Left colon (tissue), 2 donors: Measurements from ENCODE around the gene ARHGAP42. TPM values are rescaled to one million over a fixed set of nuclear protein-coding genes. Genes with fewer than 3 reads are reported as not detected.

Experiments
- ATAC-seq: fragments of 200-7000 bp; cut with Tn5 transposase; one replicate; pipeline ENCODE4 v1.9.1; 2020; ENCODE audit warnings: mild to moderate bottlenecking, moderate library complexity
- DNase-seq, 2 donors: peaks; one replicate each; pipeline ENCODE4 v3.0.0-alpha.2; 2020
- intact Hi-C, 2 donors: fragments of 100-400 bp; cut with DNase I in 1 of 2; cut with micrococcal nuclease in 1 of 2; formaldehyde crosslinking; loops; one replicate each; pipeline versions ENCODE4 v1.11.2 to v1.14.0; 2022; cut with DNase I, micrococcal nuclease
- total RNA-seq, 2 donors: library from RNA; stranded (reverse); fragmentation: NEBNext Ultra II Directional; extraction: Animal tissue kit (Norgen Biotek cat#: 25700); gene quantifications; one replicate each; pipeline ENCODE4 v1.2.1, GENCODE V29; 2021
- donor health status: DM: no; HTN: no; CAD: no.
- donor health status: DM: yes; HTN: yes; CAD: no.

The ARHGAP42 gene
- total RNA-seq, 2 donors from 2014 or later = 29.0 to 44.8 TPM

DNA sequence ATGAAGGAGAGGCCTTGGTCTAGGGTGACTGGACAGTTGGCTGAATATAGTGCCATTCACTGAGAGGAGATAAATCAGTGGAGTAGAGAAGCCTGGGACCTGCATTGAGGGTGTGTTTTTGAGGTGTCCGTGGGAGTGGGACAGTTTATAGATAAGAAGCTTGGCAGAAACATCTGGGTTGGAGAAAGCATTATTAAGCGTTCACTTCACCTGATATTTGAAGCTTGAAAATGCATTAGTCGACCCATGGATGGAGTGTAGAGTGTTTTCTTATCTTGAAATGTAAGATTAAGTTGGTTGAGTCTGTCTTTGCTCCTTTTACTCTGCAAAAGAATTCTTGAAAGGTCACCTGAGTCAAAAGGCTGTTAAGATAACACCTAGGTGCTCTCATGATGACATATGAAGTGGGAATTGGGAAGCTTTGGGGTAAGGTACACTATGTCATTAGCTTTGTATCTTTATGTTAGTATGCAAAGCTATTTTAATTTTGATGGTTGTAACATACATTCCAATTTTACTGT lies 160.7 kb downstream of the ARHGAP42 start:
- ATAC-seq (no peak), DNase-seq (no peak)
- intact Hi-C loops = no loop called here

DNA sequence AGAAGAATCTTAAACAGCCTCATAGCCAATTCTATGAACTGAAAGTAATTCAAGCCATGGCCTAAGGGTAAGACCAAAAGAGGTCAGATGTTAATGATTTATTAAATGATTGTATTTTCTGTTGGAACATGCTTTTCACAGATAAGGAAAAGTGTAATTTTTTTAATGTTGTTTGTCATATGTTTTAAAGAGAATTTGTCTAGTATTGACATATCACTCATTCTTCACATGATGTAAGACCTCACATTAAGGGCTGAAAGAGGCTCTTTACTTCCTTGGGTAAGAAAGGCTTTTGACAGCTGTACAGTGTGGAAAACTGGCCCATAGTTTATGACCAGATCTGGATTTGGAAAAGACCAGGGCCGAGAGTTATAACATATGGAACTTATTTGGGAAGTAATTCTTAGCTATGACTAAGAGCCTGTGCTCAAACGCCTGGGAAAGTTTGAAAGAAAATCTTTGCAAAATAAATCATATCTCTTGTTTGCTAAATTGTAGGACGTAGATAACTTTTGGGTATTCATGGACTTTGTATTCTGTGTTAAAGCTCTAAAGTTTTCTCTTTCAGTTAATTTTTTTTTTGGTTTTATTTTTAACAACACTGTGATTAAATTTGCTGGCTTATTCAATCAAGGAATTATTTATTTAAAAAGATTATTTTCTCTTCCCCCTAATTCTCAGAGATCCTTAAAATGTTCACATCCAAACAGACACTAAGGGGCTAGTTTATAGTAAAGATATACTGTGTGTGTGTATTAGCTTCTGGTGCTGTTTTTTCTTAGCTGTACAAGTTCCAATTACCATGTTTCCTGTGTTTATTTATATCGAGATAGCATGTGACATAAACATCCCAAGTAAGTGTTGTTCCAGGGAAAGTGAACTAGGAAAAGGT lies 162.2 kb downstream of the ARHGAP42 start:
- DNase-seq = no peak
- intact Hi-C loops = no loop called here
- no peak for ATAC-seq

DNA sequence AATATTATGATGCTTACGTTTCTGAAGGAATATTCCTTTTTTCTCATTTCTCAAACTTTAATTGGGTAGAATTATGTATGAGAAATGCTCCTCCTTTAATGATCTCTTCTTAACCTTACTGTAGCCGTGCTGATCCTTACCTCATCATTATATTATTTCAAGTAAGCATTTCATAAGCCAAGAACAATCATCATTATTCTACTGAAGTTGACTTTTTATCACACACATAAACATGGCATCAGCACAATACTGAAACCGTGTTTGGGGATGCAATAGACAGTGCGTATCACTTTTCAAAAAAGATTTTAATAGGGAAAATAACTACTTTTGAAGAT lies 162.8 kb downstream of the ARHGAP42 start:
- intact Hi-C loops = loop anchor here in 1 of 2 donors (10.0 kb wide), 1 partner anchor 165 kb away; the partner anchor contains the start of gene ARHGAP42
- ATAC-seq (no peak), DNase-seq (no peak)

- no peak for DNase-seq
- no peak for ATAC-seq
- intact Hi-C loops = loop anchor here in 1 of 2 donors (10.0 kb wide), 1 partner anchor 166 kb away; the partner anchor contains the start of gene ARHGAP42
Measured at GRCh38 chr11:100851147-100851546, 164.1 kb downstream of the ARHGAP42 start.

DNA sequence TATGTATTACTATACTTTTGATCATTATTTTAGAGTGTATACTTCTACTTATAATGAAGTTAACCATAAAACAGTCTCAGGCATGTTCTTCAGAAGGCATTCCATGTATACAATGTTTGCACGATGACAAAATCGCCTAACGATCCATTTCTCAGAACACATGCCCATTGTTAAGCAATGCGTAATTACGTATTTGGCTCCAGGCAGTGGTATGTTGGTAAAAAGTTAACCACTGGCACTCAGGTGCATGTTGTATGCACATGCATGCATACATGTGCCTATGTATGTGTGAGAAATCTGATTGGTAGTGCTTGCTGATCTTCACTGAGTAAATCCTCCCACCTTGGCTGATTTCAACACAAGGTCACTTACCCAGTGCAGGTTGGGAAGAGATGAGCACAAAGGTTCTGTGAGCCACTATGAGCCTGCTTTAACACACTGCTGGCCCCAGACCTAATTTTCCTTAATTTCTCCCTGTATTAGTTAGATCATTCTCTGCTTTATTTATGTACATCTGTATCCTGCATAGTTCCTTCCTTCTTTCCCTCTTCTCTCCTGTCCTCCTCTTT lies 164.6 kb downstream of the ARHGAP42 start:
- ATAC-seq = no peak
- DNase-seq = no peak
- intact Hi-C loops = loop anchor here in 1 of 2 donors (10.0 kb wide), 1 partner anchor 167 kb away; the partner anchor contains the start of gene ARHGAP42

DNA sequence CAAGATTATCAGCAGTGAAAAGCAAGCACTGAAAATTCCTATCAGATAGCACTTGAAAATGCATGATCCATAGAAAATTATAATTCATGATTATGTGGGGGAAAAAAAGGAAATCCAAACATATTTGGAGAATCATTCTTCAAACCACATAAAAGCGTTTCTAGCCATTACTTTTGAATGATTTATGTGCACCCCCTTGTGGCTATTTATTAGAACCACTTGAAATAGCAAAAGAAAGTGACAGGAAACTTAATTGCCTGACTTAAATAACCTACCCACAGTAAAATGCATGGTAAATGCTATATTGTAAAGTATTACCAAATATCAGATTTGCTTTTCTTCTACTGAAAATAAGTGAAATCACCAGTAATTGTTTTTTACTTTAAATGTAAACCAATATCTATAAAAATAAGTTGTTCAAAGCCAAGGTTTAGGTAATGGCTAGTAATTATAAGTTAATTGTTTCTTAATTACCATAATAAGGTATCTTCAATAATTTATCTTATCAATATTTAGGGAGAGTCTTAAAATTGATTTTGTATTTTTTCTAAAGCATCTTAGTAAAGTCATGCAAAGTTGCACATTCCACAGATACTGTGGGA lies 168.5 kb downstream of the ARHGAP42 start:
- DNase-seq (no peak), ATAC-seq (peak; percentile 50)
- intact Hi-C loops = loop anchor here in 1 of 2 donors (5.0 to 10.0 kb wide), 2 partner anchors 171 to 278 kb away; partner anchors contain the start of gene ARHGAP42

DNA sequence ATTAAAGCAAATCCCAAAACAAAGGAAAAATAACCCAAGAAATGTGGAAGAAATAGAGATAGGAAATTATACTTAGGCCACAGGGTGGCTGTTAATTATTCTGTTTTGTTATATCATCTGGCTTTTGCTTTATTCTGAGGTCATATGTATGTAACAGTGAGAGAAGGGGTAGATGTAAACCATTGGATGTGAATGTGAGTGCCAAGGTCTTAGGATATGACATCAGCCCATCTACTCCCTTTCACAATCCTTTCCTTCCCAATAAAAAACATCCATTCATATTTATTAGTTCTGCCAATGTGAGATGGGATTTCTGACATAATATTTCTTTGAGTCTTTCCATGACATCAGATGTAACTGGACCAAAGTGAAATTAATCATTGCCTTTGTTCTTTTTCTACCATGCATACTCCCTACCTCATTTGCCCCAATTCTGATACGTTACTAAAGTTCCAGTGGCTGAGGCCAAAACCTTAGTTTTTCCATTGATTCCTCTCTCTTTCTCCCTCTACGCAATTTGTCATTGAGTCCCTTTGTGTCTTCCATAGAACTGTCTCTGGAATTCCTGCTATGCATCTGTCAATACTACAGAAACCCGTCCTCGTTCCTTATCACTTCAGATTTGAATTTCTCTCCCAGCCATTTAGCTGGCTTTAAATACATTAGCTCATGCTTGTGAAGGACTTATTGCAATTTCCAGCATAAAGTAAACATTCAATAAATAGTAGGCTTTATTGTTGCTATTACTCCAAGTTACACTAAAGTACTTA lies 170.3 kb downstream of the ARHGAP42 start:
- intact Hi-C loops = loop anchor here in 1 of 2 donors (5.0 to 10.0 kb wide), 2 partner anchors 173 to 280 kb away; partner anchors contain the start of gene ARHGAP42
- DNase-seq (no peak), ATAC-seq (no peak)

DNA sequence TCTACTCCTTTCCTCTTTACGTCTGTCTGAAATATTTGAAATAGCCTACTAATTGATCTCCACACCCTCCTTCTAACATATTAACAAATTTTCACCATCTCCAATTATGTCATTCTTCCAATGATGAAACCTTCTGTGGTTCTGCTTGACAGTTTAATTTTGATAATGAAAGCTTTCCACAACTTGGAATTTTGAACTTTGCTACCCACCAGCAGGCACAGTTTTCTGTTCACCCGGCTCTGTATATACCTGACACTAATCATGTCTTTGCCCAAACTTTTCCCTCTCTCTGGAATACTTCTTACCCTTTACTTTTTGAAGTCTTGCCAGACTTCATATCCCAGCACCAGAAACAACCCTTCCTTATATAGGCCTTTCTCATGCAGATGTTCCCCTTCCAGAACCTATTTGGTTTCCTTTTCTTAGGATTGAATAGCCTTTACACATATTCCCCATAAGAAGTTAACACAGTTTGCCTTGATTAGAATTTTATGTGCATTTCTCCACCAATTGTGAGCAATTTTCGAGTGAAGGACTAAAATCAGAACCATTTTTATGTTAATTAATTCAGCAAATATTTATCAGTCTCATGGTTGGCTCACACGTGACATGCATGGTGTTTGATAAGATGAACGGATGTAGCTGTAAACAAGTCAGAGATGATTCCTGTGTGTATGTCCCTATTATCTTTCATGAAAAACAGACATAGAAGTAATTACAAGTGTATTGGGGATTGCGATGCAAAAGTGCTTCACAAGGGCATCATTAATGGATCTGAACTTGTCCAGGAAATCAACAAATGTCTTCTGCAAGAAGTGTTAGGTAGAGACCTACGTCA lies 173.4 kb downstream of the ARHGAP42 start:
- ATAC-seq (no peak), DNase-seq (no peak)
- intact Hi-C loops = no loop called here

DNA sequence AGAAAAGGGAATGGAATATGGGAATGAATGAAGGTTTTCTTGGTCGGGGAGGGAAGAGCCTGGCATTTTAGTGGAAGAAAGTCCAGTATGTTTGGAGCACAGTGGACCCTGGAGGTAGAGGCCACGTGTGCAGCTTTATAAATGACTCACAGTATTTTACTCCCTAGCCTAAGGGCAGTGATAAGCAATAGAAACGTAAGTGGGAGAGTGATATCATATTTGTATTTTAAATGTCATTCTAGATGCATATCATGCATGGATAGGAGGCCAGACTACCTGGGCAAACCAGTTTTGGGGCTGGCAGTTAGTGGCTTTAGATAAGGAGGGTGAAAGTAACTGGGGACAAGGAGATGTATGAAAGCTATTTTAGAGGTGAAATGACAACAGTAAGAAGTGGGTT lies 174.1 kb downstream of the ARHGAP42 start:
- DNase-seq (no peak), ATAC-seq (peak; percentile 58)
- intact Hi-C loops = no loop called here

- DNase-seq (no peak), ATAC-seq (no peak)
- intact Hi-C loops = no loop called here
Measured at GRCh38 chr11:100863080-100863581, 176.0 kb downstream of the ARHGAP42 start.

GRCh38 chr11:100865443-100866065 lies 178.5 kb downstream of the ARHGAP42 start:
- ATAC-seq = no peak
- DNase-seq = no peak
- intact Hi-C loops = no loop called here

GRCh38 chr11:100866453-100866852 lies 179.4 kb downstream of the ARHGAP42 start:
- no peak for DNase-seq
- intact Hi-C loops = no loop called here
- no peak for ATAC-seq

- DNase-seq (no peak), ATAC-seq (no peak)
- intact Hi-C loops = no loop called here
Measured at GRCh38 chr11:100867606-100868005, 180.5 kb downstream of the ARHGAP42 start.

- intact Hi-C loops = no loop called here
- no peak for DNase-seq
- no peak for ATAC-seq
Measured at GRCh38 chr11:100869328-100869727, 182.2 kb downstream of the ARHGAP42 start.

GRCh38 chr11:100870138-100870537 lies 183.1 kb downstream of the ARHGAP42 start:
- DNase-seq = no peak
- intact Hi-C loops = no loop called here
- ATAC-seq = peak; percentile 49

DNA sequence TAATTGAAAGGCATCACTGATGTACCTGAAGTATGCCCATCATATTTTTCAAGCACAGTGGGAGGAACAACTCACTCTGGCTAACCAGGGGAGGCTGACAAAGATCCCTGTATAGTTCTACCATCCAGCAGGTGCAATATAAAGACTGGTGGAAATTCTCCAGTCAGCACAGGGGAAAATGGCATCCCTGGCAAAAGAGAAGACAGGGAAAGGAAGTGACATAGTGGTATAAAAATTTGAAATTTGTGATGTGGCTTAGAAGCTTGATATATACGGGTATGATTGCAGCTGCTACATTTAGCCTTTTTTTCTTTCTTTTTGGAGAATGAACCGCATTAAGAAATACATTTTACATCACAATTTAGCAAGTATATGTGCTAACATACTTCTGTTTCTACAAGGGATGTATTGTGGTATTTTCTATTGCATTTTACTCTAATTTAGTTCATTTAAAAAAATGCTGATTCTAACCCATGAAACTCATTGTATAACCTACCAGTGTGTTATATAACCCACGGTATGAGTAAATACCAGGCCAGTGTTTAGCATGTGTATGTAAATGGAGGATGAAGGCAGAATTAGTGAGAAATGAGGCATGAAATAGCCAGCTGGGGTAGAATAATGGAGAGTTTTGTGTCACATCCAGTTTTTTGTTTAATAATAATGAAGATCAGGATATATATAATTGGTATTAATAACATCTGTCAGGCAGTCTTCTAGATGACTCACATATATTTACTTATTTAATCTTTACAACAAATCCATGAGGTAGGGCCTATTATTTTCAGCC lies 186.1 kb downstream of the ARHGAP42 start:
- ATAC-seq (no peak), DNase-seq (no peak)
- intact Hi-C loops = no loop called here

GRCh38 chr11:100874203-100874602 lies 187.1 kb downstream of the ARHGAP42 start:
- DNase-seq (no peak), ATAC-seq (no peak)
- intact Hi-C loops = no loop called here
